H7 (cell line): ENCODE results near the gene TMEM141. TPM values are rescaled to one million over a fixed set of nuclear protein-coding genes. Genes with fewer than 3 reads are reported as not detected.

Source experiments
- DNase-seq: peaks from one replicate; pipeline ENCODE4 v3.0.0; 2012
- H3K27me3 ChIP-seq: 2 replicates; pipeline ENCODE4 v1.6.0; 2011; ENCODE audit warnings: mild to moderate bottlenecking, low read length; ENCODE audit not compliant: control insufficient read depth, insufficient read depth
- H3K36me3 ChIP-seq: replicated peaks from 2 replicates; pipeline ENCODE4 v1.5.1; 2011; ENCODE audit warnings: low read length; ENCODE audit not compliant: control insufficient read depth, insufficient read depth
- H3K4me3 ChIP-seq: 2 replicates; pipeline ENCODE4 v1.5.1; 2011; ENCODE audit warnings: low read depth, mild to moderate bottlenecking, control low read depth, low read length, moderate library complexity; ENCODE audit not compliant: insufficient read depth
- total RNA-seq: library from RNA; depleted of rRNA; stranded (reverse); fragments of >200 nt; shearing (Covaris generic); gene quantifications from 2 replicates; pipeline ENCODE4 v1.2.3, GENCODE V29; 2014; rRNA removed

Gene TMEM141
- 73.9 and 80.6 TPM in 2 replicates for total RNA-seq

DNA sequence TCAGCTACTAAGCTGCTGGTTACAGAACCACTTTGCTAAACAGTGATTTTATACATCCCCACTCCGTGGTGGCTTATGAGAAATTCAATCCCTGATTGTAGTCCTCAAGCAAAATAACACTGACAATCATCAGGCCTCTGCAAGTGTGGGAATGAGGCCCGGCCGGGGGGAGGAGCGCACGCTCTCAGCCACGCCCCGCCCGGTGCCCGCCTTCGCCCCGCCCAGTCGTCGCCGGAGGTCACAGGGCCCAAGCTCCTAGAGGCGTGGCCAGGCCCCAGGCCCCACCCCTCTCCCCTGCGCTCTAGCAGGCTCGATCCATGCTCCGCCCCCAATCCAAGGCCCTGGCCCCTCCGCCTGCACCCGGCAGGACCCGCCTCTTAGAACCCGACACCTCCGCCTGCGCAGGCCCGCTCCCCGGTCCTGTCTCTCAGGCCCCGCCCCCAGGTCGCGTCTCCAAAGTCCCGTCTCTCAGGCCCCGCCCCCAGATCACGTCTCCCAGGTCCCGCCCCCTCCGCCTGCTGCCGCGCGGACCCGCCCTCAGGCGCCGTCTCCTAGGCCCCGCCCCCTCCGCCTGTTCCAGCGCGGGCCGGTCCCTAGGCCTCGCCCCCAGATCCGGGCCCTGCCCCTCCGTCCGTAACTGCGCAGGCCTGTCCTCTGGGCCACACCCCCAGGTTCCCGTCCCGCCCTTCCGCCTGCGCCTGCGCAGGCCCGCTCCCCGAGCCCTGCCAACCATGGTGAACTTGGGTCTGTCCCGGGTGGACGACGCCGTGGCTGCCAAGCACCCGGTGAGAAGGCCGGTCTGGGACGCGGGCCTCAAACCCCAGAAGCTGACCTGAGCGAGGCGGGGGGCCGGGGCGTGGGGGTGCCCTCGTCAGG, at the start of gene TMEM141:
TMEM141 (plus strand) TSS at position 705 of the 876 bp plus-strand sequence; CDS start at position 732, 27 bp downstream.
- no peaks in the 10 kb centered on the region; the same call in 1 of the 2 replicates for H3K27me3 ChIP-seq
- DNase-seq = peak; percentile 100
- no peaks in the 10 kb centered on the region; the same call in 1 of the 2 replicates for H3K36me3 ChIP-seq
- peak within 1 kb of the TSS; percentile 76 for H3K4me3 ChIP-seq

DNA sequence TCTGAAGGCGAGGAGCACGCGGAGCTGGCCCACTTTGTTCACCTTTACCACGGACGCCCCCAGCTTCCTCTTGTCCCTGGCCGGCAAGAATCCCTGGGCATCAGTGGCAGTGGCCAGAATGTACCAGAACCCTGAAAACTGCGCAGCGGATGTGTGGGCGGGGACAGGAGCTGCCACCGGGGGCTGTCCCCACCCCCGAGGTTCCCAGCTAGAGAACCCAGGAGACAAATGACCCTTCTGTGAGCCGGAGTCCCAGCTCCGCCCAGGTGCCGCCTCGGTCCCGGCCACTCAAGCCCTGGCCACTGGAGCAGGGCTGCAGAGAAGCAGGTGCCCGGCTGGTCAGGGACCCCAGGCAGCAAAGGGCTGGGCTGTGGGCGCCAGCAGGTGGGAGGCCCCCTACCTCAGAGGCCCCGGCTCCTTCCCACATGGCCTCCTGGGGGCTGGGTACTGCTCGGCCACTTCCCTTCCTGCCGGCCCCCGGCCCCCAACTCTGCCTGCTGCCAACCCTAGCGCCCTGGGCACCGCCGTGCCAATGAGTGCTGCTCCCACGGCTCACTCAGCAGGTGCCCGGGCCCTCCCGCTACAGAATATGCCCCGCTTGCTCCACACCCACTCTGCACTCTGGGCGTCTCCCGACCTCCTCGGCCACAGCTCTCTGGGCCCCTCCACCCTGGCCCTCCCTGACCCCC, 49.1 kb upstream of the TMEM141 start:
- DNase-seq = no peak
- Histone ChIP-seq H3K4me3 (no peak overlapping the region; the same call in 1 of the 2 replicates), H3K36me3 (no peaks in the 10 kb centered on the region), H3K27me3 (no peaks in the 10 kb centered on the region)

DNA sequence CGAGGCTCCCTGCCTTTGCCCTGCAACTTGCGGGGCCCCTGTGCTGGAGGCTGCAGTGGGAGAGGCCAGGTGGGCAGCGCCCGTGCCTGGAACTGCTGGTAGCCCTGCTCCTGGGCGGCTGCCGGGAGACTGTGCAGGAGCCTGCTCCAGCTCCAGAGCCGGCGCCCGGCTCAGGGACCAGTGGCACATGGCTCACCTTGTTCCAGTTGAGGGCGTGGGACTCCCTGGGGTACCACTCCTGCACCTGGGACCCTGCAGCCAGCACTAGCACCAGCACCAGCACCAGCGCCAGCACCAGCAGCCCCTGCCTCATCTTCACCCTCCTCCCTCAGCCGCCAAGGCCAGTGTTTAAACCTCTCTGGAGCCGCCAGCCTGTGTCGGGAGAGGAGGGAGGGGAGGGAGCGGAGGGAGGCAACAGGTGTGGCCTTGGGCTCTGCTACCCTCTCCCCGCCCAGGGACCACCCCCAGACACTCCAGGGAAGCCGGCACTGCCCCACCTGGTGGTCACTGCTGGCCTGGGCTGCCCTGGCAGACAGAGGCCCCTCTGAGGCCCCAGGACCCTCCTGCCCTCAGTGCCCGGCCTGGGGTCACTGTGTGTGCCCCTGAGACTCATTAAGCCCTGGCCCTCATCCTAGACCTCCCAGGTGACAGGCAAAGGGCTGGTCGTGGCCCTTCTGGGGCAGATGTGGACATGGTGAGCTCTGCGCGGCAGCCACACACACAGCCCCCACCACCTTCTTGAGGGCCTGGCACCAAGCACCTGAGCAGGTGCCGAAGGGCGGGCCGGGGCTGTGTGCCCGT, 48.4 kb upstream of the TMEM141 start, which contains the start of gene LCN10:
LCN10 (minus strand) TSS at position 350 of the 801 bp plus-strand sequence; CDS start at position 313, 37 bp downstream.
- H3K4me3 ChIP-seq = peak within 1 kb of the TSS; percentile 2; the same call in 1 of the 2 replicates
- peak; percentile 97 for DNase-seq

DNA sequence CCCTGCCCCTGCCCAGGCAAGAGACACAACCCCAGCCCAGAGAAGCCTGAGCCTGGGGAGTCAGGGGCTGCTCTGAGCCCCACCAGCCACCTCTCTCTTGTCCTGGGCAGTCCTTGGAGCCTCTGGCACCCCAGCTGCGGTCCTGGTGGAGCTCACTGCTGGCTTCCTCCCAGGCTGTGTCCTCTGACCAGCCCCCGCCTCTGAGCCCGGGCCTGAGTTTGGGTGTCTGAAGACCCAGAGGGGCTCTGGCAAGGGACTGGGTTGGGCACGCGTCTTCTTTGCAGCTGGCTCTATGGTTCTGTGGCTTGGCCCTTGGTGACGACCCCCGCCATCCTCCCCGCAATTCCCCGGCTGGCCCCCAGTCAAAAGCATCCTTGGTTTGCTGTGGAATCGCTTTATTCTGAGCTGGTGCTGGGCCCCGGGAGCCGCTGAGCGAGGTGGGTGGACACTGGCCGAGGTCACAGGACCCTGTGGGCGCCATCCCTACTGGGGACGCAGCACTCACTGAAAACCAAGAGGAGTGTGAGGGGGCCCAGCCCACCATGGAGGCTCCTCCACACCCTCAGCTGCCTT, 47.4 kb upstream of the TMEM141 start:
- Histone ChIP-seq H3K4me3 (no peak overlapping the region), H3K27me3 (no peaks in the 10 kb centered on the region), H3K36me3 (no peaks in the 10 kb centered on the region)
- no peak for DNase-seq

More for the DNA sequence above, 48.4 kb upstream of the TMEM141 start, which contains the start of gene LCN10:
- Histone ChIP-seq H3K27me3 (no peaks in the 10 kb centered on the region), H3K36me3 (no peaks in the 10 kb centered on the region)

DNA sequence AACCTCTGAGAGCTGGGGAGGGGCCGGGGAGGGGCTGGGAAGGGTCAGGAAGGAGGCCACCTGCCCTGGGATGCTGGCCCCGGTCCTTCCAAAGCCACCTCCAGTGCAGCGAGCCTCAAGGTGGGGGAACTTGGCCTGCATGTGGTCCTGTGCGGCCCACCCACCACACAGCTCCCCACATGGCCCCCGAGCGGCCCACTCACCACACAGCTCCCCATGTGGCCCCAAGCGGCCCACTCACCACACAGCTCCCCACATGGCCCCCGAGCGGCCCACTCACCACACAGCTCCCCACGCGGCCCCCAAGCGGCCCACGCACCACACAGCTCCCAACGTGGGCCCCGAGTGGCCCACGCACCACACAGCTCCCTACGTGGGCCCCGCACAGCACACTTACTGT, 46.4 kb upstream of the TMEM141 start:
- no peaks in the 10 kb centered on the region for H3K27me3 ChIP-seq
- no peak overlapping the region for H3K4me3 ChIP-seq

DNA sequence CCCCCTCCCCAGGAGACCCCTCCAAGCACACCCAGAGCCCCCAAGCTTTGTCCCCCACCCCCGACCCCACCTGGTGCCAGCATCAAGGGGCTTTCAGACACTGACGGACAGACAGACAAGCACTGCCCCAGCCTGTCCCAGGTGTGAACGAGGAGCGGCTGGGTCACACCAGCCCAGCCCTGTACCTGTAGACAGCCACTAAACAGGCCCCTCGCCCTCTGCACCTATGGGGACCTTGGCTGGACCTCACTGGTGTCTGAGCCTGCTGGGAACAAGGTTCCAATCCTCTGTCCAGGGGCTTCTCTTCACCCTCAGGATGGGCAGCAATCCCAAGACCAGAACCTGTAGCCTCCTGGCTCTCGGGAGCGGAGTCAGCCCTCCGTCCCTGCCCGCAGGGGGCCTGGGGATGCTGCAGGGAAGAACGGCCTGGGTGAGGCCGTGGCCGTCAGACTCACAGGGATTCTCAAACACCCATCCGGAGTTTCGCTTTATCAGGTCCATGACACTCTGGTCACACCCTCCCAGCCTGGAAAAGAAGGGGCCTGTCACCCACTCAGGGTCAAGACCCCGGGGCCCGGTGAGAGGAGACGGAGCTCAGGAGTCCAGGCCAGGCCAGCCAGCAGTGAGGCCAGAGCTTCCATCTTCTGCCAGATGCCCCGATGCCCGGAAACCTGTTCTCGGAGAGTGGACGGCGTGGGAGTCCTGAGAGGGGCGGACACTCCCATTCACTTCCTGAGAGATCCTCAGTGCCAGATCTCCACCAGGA, 45.6 kb upstream of the TMEM141 start:
- no peak for DNase-seq
- H3K36me3 ChIP-seq = no peaks in the 10 kb centered on the region
- no peak overlapping the region for H3K4me3 ChIP-seq
- no peaks in the 10 kb centered on the region for H3K27me3 ChIP-seq

More for the DNA sequence above, 46.4 kb upstream of the TMEM141 start:
- DNase-seq = no peak
- H3K36me3 ChIP-seq = no peaks in the 10 kb centered on the region

DNA sequence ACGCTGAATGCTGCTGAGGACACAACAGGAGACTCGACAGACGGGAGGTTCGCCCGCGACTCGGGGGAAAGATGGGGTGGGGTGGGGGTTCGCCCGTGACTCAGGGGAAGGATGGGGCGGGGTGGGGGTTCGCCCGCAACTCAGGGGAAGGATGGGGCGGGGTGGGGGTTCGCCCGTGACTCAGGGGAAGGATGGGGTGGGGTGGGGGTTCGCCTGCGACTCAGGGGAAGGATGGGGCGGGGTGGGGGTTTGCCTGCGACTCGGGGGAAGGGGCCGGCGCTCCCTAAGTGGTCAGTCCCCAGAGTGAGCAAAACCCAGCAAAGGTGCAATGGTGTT, 45.0 kb upstream of the TMEM141 start:
- Histone ChIP-seq H3K4me3 (no peak overlapping the region), H3K27me3 (no peaks in the 10 kb centered on the region), H3K36me3 (no peaks in the 10 kb centered on the region)
- no peak for DNase-seq

DNA sequence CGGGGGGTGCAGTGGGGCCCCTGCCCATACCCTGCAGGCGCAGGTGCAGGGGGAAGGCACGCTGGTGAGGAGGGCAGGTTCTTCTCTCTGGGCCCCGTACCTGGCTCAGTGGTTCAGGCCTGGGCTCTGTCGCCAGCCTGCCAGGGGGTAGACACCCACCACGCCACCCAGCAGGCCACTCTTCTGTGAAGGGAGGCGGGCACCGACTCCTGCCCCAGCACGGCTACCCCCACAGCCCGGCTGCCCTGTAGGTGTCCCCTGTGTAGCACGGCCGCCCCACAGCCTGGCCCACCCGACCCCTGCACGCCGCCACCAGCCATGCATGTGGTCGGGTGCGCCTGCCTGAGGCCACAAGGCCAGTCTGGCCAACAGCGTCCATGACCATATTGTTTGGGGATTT, 44.5 kb upstream of the TMEM141 start:
- H3K36me3 ChIP-seq = no peaks in the 10 kb centered on the region
- no peaks in the 10 kb centered on the region for H3K27me3 ChIP-seq
- no peak for DNase-seq
- H3K4me3 ChIP-seq = no peak overlapping the region

DNA sequence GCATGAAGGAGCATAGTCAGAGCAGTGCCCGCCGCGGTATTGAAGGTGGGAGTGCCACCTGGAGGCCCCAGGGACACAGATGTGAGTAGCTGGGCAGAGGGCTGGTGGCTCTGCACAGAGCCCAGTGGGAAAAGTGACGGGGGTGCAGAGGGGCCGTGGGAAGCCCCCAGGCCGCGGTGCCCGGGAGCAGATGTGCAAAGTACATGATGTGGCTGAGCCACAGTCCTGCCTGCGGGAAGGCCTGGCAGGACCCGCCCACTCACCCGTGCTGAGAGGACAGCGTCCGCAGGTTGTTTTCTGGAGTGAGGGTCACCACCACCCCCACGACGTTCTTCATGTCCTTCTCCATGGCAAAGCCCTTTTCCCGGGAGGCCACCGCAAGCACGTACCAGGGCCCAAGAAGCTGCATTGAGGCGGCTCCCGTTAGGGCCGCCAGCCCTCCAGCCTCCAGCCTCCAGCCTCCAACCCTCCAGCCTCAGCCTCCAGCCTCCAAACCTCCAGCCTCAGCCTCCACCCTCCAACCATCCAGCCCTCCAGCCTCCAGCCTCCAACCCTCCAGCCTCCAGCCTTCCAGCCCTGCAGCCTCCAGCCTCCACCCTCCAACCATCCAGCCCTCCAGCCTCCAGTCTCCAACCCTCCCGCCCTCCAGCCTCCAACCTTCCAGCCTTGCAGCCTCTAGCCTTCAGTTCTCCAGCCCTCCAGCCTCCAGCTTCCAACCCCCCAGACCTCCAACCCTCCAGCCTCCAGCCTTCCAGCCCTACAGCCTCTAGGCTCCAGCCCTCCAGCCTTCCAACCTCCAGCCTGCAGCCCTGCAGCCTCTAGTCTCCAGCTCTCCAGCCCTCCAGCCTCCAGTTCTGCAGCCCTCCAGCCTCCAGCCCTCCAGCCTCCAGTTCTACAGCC, 43.7 kb upstream of the TMEM141 start:
- H3K36me3 ChIP-seq = no peaks in the 10 kb centered on the region
- no peak for DNase-seq
- no peaks in the 10 kb centered on the region for H3K27me3 ChIP-seq
- no peak overlapping the region for H3K4me3 ChIP-seq

DNA sequence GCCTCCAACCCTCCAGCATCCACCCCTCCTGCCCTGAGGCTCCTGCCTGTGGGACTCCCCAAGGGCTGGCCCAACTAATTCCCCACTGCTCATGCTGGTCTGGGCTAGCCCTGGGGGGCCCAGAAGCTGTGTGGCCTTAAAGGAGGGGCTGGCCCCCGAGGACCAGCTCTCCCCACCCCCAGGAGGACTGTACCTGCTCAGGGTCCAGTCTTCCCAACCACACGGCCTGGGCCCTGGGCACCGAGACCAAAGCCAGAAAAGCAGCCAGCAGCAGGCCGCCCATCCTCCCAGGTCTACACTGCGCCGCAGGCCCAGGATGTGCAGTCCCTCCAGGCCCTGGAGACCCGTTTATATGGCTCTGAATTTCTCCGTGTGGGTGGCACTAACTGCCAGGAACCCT, 42.9 kb upstream of the TMEM141 start, which contains the start of gene LCN6:
LCN6 (minus strand) TSS at position 325 of the 400 bp plus-strand sequence; CDS start at position 283, 42 bp downstream.
- no peak for DNase-seq

DNA sequence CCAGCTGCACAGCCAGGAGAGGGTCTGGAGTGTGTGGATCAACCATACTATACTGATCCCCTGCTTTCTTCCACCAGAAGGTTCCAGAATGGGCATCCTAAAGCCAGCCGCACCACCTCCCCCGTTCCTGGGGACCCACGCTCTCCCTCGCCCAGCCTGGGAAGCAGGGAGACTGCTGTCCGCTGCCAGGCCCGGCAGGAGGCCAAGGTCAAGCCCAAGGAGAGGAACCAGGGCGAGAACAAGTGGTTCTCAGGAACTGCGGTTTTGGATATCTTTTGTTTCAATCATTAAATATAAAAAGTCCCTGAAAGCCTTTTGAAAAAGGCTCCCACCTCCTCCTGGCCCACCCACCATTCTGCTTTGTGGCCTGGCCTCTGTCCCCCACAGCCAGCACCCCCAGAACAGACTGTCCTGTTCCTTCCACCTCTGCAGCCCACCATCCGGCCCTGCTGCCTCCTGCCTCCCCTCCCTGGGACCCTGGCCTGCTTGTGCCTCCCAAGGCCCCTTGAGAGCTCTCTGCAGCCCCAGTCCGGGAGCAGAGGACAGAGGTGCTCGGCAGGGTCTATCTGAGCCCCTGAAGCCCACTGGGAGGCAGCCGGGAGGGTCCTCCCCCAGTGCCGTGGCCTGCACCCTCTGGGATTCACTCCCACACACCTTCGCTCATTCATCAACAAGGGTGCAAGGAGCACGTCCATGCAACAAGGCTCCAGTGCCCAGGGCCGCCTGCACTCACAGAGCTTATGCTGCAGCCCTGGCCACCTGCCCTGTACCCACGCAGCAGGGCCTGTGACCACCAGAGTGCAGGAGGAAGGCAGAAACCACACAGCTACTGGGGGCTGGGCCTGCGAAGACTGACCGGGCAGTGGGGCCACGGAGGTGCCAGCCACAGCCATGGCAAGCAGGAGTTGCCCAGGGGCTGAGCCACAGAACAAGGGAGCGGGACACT, 42.2 kb upstream of the TMEM141 start:
- Histone ChIP-seq H3K36me3 (no peaks in the 10 kb centered on the region), H3K27me3 (no peaks in the 10 kb centered on the region), H3K4me3 (no peak overlapping the region)
- DNase-seq = no peak

More for the DNA sequence above, 42.9 kb upstream of the TMEM141 start, which contains the start of gene LCN6:
- Histone ChIP-seq H3K36me3 (no peaks in the 10 kb centered on the region), H3K4me3 (no peak within 1 kb of the TSS), H3K27me3 (no peaks in the 10 kb centered on the region)

DNA sequence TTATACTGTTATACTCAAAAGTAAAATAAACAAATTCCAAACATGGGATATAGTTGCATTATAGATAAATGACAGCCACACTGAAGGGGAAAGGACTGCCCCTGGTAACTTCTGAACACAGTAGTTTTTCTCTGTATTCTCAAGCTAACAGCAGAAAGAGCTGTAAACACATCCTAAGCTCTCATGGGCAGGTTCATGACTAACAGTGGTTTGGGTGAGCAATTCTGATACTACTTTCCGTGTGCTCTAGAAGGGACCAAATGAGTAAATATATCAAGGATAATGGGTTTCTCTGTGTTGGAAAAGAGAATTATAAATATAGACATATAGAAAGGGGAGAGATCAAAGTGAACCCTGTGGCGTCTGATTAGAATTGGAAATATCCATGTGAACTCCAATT, 40.6 kb upstream of the TMEM141 start:
- no peak for DNase-seq
- Histone ChIP-seq H3K36me3 (no peaks in the 10 kb centered on the region), H3K4me3 (no peak overlapping the region), H3K27me3 (no peaks in the 10 kb centered on the region)
